NCI-H2081 (cell line): Measurements from ENCODE around the gene RSKR.
"Not testable (repeated sequence)": the region's sequence is repeated elsewhere in the genome, so short reads cannot be mapped to it uniquely, and the experiment has no call there.

Source experiments
- DNase-seq, 2 experiments: peaks; one replicate each; lab custom pipeline; 2025; lab: John Stamatoyannopoulos, UW

RSKR gene

DNA sequence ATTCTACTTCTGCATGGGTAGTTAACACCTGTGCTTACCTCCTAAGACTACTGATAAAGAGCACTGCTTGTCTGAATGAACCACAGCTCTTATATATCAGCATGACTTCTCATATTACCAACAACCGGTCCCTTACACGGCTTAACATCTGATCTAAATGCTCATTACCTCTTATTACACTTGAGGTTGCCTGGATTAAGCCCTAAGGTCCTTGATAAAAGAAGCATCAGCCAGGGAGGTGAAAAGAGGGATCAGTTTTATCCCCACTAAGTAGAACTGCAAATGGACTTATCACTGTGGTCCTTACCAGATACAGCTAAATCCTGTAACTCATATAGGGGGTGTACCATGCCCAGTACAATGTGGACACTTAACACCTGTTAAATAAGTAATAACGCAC is 8.2 kb upstream of the RSKR start:
- DNase-seq: no peak

DNA sequence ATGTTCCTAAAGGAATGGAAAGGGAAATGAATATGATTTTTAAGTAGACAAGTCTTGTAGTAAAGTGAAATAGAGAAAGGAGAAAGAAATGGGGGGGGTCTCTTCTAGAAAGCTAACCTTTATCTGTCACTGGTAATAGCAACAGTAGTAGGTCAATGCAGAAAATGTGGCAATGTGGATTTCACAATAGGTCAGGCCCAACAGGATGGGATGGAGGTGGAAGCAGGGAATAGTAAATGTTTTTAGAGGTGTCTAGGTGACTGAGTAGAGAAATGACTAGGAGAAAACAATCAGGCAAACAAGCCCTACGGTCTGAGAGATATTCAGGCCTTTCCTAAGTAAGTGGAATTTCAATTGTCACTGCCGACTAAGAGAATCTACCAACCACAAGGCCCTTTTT is 6.0 kb upstream of the RSKR start:
- DNase-seq: no peak

DNA sequence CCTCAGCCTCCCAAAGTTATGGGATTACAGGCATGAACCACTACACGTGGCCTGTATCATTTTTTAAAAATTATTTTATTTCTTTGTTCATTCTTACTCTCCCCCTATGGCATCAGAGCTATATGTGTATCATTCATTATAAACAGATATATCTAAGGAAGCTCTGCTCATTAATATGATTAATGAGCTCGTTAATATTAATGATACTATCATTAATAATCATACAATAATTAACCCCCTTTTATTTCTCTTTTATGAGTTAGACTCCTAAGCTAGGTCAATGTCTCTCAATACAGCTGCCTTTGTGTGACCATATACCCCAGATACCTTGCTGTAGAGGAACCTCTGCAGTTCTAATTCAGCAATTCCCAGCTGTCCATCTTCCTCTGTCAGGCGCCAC is 4.5 kb upstream of the RSKR start:
- DNase-seq: no peak

- no peak for DNase-seq
Observed at GRCh38 chr17:28616281-28616680, 2.3 kb upstream of the RSKR start.

DNA sequence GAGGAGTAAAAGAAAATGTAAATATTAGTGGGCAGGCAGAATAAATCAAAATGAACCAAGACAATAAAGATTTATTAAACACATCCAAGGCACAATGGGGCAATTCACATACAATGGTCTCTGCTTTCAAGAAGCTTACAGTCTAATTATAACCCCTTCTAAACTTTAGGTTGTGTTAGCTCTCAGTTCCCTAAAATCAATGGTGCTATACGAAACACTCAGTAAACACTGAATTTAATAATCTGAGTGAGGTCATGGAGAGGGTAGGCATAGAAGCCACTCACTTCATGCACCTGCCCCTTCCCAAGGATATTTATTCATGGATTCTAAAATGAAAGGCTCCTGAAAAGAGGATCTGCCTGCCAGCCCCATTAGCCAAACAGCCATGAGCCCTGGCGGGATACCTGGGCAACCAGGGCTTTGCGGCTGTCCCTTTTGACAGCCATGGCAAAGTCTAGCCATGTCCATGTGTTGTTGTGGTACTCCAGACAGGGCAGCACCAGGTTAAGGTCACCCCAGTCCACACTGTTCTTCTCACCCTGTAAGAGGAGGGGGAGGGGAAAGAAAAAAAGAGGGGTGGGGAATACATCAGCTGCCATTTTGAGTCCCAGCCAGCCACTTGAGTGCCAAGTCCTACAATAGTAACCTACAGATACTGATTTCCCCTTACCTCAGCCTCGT is 1.4 kb upstream of the RSKR start:
- DNase-seq: no peak

- DNase-seq: no peak
Observed at GRCh38 chr17:28612936-28613872, 781 bp downstream of the RSKR start.

- DNase-seq: no peak
Observed at GRCh38 chr17:28612531-28612930, 1.5 kb downstream of the RSKR start.

DNA sequence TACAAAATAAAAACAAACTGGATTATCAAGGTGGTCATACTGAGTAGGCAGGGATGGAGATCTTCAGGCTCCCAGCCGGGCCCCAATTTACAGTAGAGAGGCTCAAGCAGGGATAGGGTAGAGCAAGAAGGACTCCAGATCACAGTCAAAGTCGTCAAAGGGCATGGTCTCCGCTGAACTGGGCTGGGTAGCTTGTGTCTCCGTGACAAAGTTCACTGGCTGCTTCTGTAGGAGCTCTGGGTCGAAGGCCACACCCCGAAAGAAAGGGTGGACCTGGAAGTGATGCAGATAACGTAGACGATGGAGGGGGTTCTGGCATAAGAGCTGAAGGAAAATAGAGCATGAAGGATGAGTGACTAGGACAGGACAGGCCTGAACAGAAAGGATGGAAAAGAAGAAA is 3.6 kb downstream of the RSKR start:
- no peak for DNase-seq

GRCh38 chr17:28604031-28604430 is 10.0 kb downstream of the RSKR start:
- DNase-seq: not testable (repeated sequence)

DNA sequence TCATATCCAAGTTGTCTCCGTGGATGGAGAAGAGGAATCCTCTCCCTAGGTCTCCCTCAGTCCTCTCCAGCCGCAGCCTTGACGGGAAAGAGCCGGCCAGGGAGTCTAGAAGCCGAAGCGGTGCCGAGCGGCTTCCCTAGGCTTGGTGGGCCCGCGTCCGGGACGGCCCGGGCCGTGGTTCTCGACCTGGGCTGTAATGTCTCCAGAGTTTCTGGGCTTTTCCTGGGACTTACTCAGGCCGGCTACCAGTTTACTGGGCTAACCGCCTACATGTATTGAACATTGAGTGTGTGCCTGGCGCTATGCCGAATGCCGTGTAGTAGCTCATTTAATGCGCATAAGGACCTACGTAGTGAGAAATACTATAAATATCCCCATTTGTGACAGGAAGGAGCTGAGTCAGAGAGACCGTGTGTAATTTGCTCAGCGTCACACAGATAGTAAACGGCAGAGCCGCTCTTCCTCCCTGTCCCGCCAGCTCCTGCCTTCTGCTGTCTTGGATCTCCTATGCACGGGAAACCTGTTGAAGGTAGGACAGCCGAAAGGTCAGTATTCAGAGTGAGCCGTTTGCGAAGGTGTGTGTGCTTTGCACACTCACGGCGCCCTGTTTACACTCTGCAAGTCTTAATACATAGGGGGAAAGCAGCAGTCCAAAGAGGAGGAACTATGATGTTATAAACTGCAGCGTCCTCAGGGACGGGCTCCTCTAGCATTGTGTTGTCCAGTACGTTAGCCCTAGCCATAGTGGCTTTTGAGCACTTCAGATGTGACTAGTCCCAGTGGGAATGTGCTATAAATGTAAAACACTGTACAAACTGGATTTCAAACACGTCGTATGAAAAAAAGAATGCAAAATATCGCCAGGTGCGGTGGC is 14.4 kb downstream of the RSKR start:
- peak; percentile 64 to 71 for DNase-seq

DNA sequence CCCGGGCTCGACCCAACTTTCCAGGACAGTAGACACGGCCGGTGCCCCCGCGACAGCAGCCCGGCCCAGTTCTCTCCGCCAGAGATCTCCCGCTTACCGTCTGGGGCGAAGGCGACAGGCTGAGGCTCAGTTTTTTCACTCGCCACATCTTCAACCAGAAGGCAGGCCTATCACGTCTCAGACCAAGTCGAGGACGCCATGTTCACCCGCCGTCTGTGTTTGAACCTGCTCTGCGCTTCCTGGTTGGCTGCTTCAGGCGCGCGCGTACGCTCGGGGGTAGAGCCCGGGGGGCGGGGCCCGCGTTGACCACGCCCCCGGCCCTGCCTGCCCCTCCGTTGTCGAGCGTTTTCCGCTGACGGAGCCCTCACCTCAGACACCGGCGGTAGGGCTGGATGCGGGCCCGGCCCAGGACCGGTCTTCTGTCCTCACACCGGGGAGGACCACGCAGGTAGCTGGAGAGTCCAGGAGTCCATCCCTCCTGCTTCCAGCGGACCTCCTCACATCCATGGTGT is 15.1 kb downstream of the RSKR start, which contains the start of gene SPAG5:
Gene SPAG5 (minus strand): TSS at position 227 of the 512 bp plus-strand sequence. CDS start 79 bp downstream, at position 148.
- DNase-seq: peak; percentile 87 to 92

- no peak for DNase-seq
Observed at GRCh38 chr17:28598389-28598788, 15.6 kb downstream of the RSKR start.

- no peak for DNase-seq
Observed at GRCh38 chr17:28597606-28598383, 16.2 kb downstream of the RSKR start.

DNA sequence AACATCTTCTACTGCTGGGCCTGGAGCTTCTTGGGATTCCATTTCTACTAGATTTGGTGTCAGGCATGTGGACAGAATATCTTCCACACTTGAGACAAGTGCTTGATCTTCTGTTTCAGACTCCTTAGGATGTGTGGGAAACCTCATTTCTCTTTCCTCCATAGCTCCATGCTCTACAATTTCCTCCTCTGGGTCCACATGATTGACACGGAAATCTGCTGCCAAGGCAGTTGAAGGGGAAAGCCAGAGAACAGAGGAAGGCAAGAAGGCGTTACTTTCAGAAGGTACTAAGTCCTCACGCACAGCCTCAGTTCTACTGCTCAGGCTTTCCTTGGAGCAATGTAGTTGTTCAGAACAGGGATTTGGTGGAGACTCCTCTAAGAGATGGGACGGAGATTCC is 21.7 kb downstream of the RSKR start:
- no peak for DNase-seq

DNA sequence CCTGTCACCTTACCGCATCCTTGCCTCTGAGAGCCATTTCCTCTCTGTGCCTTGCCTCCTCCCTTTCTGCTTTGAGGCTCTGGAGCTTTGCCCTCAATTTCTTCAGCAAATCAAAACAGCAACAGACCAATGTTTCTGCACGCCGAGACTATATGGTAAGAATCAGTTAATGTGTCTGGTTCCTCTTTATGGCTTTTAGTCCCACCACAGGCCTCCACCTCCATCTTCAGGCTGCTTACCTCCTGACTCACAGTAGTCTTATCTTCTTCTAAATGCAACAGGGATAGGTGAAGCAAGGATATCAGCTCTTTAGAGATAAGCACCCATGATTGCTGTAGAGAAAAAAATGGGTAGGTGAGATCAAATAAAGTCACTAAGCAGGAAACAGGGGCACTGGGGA is 28.1 kb downstream of the RSKR start:
- DNase-seq: no peak

- no peak for DNase-seq
Observed at GRCh38 chr17:28584434-28584833, 29.6 kb downstream of the RSKR start.

DNA sequence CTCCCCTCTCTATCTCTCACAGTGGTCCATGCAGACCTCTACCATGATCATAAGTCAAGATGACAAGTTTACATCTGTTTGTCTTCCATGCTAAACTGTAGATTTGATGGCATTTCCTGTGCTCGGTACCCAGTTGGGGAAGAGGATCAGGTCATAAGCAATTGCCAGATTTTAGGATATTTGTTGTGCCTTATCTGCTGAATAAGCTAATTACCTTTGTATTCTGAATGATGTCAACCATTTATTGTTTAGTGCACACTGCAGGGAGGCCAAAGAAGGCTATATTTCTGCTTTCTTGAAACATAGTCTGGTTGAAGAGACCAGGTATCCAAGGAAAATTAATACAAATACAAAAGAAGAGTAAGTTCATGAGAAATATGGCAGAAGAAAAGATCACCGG is 31.5 kb downstream of the RSKR start:
- DNase-seq: no peak

DNA sequence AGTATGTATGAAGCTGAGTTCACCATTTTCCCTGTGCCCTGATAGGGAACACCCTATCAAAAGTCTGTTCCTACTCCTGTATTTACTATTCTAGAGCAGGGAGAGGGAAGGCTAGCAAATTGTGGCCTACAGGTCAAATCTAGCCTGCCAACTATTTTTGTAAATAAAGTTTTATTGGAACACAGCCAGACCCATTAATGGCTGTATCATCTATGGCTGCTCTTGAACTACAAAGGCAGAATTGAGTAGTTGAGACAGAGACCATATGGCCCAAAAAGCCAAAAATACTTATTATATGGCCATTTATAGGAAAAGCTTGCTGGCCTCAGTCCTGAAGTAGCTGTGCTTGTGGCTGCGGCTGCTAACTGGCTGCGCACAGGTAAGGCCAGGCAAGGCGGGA is 33.0 kb downstream of the RSKR start:
- DNase-seq: no peak

DNA sequence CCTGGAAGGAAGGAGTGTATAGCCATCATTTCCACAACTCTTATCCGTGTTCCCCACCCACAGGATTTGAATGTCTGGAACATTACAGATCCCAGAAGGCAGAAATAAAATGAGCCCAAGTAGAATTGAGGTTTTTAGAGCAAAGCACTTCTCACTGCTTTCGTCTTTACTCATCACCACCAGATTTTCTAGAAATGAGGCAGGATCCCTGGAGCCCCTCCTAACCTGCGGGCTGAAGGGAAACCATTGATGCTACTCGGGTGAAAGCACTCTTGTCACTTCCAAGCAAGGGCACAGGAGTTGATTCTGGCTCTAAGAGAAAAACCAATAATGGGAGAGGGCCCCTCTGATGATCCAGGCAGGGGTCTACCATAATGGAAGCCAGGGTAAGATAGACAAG is 34.5 kb downstream of the RSKR start:
- no peak for DNase-seq

DNA sequence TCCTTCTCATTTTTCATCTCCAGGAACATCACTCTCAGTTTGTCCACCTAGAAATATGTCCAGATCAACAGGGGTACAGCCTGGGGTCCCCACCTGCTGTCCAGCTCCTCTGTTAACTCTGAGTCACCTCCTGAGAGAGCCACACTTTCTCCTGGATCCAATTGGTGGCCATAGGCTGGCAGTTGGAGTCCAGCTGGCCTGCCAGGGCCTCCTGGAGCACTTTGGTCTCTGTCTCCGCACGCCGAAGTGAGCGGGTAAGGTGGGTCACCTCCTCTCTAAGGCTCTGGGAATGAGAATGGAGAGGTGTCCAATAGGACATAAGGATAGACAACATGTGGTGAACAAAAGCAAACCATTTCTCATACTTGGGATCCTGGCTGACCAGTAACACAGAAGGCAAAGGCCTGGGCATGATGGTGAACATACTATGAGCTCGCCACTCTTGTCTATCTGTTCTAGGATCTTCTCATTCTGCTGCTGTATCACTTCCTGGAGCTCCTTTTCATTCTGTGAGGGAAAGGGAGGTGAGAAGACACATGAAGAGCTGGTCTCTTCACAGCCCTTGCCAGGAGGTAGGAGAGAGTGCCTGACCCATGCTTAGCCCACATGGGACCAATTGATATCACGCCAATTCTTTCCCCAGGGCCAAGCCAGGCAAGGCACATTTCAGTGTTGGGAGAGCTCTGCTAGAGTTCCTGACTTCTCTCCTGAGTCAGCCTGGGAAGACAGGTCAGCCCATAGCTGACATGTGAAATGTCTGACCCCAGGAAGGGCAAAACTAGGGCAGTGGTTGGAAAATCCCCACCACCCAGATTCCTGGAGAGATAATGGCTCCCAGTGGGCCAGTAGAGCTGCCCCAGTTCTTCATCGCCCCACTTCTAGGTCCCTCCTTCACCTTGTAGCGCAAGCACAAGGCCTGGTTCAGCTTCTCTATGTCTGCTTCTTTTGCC is 35.5 kb downstream of the RSKR start:
- DNase-seq: no peak
